Inferior parietal cortex (tissue), 1 donor: Measurements from ENCODE around the gene NFAT5.
A peak's percentile ranks its signal among the peaks of the same experiment; 100 is the strongest.
"Not testable (repeated sequence)": the region's sequence is repeated elsewhere in the genome, so short reads cannot be mapped to it uniquely, and the experiment has no call there.

Experiments
- DNase-seq: peaks from one replicate; pipeline ENCODE4 v3.0.0-alpha.2; 2016; ENCODE audit errors: extremely low spot score

The NFAT5 gene

DNA sequence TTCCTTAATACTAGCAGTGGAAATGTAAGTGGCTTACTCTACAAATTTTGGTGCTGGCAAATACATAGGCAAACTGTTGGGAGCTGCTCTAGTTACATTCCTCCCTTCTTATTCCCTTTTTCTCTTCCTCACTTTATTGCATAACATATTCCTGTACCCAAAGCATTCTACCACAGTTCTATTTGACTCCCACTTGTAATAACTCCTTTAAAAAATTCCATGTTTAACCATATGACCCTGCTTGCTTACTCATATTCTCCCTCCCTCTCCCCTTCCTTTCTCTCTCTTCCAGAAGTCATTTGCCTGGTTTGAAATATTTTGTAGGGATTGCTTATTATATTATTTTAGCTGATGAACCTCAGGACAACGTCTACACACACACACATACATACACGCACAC, 137.9 kb downstream of the NFAT5 start:
- DNase-seq: no peak

- DNase-seq: no peak
These were observed 140.6 kb downstream of the NFAT5 start for GRCh38 chr16:69706256-69706974.

- no peak for DNase-seq
These were observed 141.2 kb downstream of the NFAT5 start for GRCh38 chr16:69706975-69707340.

DNA sequence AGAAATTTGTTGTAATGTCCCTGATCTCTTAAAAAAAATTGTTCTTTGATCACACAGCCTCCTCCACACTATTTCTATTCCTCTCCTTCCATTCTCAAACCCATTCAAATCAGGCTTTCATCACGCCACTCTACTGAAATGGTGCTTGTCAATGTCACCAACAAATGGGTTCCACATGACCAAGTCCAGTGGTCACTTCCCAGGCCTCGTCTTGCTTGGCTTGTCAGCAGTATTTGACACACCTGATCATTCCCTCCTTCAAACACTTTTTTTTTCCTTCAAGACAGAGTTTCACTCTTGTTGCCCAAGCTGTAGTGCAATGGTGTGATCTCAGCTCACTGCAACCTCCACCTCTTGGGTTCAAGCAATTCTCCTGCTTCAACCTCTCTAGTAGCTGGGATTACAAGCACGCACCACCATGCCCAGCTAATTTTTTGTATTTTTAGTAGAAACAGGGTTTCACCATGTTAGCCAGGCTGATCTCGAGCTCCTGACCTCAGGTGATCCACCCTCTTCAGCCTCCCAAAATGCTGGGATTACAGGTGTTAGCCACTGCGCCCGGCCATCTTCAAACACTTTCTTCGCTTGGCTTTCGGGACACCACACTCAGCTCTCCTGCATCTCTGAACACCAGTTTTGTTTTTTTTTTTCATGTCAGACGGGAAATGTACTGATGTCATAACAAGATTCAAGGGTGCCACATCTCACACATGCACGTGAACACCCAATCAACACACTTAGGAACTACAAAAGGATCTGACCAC, 142.3 kb downstream of the NFAT5 start:
- DNase-seq: no peak

DNA sequence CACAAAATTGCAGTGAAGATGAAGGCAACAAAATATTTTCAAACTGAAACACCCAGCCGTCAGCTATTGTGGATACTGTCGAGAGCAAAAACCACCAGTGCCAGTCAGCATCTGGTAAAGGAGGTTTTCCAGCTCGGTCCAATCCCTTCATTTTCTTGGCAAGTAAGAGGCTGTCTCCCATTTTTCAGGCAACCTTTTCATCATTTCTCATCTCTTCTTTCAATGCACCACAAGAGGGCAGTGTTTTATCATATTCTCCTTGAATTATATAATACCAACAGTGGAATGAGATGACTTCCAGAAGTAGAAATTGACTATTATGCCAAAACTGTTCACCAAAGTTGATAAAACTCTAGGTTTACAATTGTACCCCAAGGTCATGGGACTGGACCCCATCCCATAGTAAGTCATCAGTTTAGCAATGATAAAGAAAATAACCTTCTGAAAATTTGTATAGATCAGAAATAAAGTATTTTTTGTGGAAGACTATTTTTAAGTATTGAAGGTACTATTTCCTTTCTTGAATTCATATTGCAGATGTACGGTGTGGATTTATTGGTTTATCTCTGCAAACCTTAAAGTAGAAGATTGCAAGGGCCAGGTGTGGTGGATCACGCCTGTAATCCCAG, 143.8 kb downstream of the NFAT5 start:
- peak; percentile 91 for DNase-seq

- DNase-seq: no peak
These were observed 145.5 kb downstream of the NFAT5 start for GRCh38 chr16:69711115-69711740.

DNA sequence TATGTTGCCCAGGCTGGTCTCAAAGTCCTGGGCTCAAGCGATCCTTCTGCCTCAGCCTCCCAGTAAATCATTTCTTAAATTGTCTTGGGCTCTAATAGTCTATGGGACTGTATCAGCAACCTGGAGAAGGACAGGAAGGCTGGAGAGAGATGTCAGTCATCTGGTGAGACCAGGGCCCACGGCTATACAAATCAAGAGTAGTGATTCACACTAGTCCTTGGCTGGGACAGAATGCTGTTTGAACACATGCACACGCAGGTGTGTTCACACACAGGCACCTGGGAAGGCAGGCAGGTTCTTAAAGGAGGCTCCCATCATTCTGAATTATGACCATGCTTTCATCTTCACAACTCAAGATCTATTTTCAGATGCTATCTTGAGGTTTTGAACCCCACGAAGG, 146.5 kb downstream of the NFAT5 start:
- DNase-seq: no peak

DNA sequence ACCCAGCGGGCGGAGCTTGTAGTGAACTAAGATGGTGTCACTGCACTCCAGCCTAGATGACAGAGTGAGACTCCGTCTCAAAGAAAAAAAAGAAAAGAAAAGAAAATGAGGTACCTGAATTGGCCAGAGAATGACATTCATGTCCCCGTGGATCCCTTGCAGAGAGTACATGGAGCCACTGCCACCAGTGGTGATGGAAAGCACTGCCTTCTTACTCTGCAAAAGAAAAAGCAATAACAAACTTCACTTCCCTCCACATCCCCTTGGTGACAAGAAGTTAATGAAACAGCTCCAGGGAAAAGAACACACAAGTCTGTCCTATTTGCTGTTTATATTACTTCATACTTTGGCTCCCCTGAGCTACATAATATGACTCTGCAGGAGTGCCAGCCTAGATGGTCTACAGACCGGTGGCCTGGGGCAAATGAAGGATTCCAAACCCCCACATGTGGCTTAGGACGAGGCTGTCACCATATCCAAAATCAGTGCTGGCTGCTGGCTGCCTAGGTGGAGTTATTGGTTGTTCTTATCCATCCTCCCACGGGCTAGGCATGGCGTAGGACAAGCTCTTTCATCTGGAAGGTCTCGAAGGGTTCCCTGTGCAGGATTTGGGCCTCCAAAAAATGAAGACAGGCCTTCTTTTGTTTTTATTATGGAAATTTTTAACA, 147.3 kb downstream of the NFAT5 start:
- no peak for DNase-seq

DNA sequence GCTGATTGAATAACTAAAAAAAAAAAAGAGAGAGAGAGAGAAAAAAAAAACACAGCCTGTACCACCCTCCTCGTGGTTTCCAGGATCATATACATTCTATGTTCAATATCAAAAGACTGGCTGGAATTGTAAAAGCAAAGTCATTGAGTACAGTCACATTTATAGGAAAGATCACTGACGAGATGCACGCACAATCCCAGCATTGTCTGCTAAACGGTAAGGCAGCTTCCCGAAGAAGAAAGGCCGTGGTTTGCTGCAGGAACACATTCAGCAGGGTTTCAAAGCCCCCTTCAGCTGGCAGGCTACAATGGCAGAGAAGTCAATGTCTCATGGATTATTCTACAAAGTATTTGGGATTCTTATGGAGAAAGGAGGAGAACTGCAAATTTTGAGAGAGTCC, 151.3 kb downstream of the NFAT5 start:
- no peak for DNase-seq

DNA sequence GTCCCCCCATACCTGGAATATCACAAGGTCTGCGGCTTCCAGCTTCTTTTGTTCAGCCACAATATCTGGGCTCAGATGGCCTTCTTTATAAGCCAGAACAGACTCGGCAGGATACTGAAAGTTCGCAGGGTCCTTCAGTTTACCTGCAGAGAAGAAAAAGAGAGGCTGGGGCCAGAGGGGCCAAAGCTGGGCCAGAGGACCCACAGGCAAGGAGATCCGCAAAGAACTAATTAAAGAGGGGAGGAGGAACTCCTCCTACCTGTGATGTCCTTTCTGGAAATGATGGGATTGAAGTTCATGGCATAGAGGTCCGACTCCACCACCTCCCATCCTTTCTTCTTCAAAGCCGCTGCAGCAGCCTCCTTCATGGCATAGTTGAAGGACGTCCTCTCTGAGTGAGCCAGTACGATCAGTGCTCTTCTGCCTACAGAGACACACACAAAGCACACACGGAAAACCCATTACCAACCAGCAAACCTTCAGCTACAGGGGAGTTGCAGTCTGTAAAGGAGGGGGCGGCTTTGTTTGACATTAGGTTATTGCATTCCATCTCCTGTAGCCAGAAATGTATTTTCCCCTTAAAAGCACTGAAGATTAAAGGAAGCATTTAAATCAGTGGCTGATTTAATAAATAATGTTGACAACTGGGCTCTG, 152.5 kb downstream of the NFAT5 start:
- no peak for DNase-seq

DNA sequence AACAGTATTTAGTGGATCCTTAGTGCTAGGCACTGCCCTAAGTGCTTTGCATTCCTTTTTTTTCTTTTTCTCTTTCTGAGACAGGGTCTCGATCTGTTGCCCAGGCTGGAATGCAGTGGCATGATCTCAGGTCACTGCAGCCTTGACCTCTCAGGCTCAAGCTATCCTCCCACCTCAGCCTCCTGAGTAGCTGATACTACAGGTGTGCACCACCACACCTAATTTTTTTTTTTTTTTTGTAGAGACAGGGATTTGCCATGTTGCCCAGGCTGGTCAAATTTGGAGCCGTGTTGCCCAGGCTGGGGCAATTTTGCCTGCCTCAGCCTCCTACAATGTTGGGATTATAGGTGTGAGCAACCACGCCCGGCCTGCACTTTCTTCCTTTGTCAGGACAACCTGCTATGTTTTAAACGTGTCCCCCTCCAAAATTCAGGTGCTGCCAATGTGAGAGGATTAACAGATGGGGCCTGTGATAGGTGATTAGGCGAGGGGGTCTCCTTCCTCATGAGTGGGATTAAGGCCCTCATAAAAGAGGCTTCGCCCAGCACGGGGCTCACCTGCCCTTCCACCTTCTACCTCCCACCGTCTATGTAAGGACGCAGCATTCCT, 155.2 kb downstream of the NFAT5 start:
- DNase-seq: no peak

- DNase-seq: no peak
These were observed 155.7 kb downstream of the NFAT5 start for GRCh38 chr16:69721441-69721957.

DNA sequence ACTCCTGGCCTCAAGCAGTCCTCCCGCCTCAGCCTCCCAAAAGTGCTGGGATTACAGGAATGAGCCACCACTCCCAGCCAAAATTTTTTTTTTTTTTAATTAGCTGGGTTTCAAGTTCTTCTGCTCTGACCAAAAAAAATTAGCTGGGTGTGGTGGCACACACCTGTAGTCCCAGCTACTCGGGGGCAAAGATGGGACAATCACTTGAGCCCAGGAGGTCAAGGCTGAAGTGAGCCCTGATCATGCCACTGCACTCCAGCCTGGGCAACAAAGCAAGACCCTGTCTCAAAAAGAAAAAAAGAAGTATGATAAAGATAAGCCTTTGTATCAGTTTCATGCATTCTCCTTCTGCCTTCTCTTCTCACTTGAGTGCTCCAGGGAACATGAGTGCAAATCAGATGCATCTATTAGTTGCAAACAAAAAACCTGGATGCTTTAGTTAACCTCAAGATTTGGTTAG, 158.7 kb downstream of the NFAT5 start:
- DNase-seq: no peak

GRCh38 chr16:69724981-69725479, 159.3 kb downstream of the NFAT5 start:
- DNase-seq: no peak

DNA sequence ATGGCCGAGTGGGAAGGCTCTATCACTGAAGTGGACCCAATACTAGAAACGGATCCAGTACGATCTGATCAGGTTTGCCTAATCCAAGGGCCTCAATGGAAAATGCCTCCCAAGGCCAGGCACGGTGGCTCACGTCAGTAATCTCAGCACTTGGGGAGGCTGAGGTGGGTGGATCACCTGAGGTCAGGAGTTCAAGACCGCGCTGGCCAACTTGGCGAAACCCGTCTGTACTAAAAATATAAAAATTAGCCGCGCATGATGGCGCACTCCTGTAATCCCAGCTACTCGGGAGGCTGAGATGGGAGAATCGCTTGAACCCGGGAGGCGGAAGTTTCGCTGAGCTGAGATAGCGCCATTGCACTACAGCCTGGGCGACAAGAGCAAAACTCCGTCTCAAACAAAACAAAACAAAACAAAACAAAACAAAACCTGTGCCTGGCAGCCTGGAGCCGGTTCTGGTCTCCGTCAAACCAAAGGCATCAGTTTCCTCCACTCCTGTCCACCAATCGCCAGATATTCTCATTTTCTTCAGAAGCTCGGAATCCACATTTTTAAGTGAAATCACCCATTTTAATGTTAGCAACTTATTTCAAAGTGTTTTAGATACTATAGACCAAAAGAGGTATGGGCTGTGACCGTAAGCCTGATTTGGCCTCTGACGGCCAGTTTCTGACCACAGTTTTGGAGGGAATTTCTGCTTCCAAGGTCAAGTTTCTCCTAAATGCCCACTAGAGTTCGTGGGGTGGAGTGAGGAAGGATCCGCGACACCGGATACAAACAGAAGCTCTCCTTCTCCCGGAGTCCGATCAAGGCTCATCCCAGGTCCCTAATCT, 159.9 kb downstream of the NFAT5 start:
- no peak for DNase-seq

GRCh38 chr16:69726313-69727060, 160.7 kb downstream of the NFAT5 start, which contains the start of gene NQO1:
Gene NQO1 (minus strand): TSS chr16:69726560. CDS start chr16:69726439, 121 bp downstream.
- peak; percentile 86 for DNase-seq

DNA sequence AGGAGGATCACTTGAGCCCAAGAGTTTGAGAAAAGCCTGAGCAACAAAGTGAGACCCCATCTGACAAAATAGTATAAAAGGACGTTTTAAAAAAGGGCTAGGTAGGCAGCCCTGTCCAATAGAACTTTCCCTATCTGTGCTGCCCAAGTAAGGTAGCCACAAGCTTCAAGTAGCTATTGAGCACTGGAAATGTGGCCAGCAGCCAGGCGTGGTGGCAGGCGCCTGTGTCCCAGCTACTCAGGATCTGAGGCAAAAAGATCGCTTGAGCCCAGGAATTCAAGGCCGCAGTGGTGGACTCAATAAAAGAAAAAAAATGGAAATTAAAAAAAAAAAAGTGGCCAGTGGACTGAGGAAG, 162.1 kb downstream of the NFAT5 start:
- DNase-seq: no peak

DNA sequence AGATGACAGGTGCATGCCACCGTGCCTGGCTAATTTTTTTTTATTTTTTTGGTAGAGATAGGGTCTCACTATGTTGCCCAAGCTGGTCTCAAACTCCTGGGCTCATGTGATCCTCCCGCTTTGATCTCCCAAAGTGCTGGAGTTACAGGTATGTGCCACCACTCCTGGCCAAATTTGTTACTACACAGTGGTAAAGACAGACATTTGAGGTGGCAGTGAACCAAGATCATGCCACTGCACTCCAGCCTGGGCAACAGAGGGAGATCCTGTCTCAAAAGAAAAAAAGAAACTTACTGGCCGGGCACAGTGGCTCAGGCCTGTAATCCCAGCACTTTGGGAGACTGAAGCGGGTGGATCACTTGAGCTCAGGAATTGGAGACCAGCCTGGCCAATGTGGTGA, 163.3 kb downstream of the NFAT5 start:
- not testable (repeated sequence) for DNase-seq

GRCh38 chr16:69731280-69731679, 165.5 kb downstream of the NFAT5 start:
- DNase-seq: not testable (repeated sequence)
